Endodermal cell (in vitro differentiated cells): ENCODE results near the gene ZFAND3. TPM values are rescaled to one million over a fixed set of nuclear protein-coding genes. Genes with fewer than 3 reads are reported as not detected.
"Not testable (repeated sequence)": the region's sequence is repeated elsewhere in the genome, so short reads cannot be mapped to it uniquely, and the experiment has no call there.

Experiments used
- DNase-seq: peaks from one replicate; pipeline ENCODE4 v3.0.0-alpha.2; 2017
- H3K27ac ChIP-seq: 2 replicates; pipeline ENCODE4 v1.5.1; 2013; ENCODE audit warnings: mild to moderate bottlenecking, low read depth, low read length, moderate library complexity
- H3K27me3 ChIP-seq: 2 replicates; pipeline ENCODE4 v1.6.1; 2013; ENCODE audit warnings: mild to moderate bottlenecking, low read length, moderate library complexity; ENCODE audit not compliant: insufficient read depth, control insufficient read depth, poor library complexity, severe bottlenecking
- H3K36me3 ChIP-seq: 2 replicates; pipeline ENCODE4 v1.7.0; 2013; ENCODE audit warnings: mild to moderate bottlenecking, low read length, moderate library complexity; ENCODE audit not compliant: control insufficient read depth, insufficient read depth
- H3K4me1 ChIP-seq: one replicate; pipeline ENCODE4 v1.7.0; 2013; ENCODE audit warnings: low read length; ENCODE audit not compliant: control insufficient read depth, insufficient read depth
- H3K4me3 ChIP-seq: 2 replicates; pipeline ENCODE4 v1.5.1; 2013; ENCODE audit warnings: mild to moderate bottlenecking, low read length, moderate library complexity
- H3K9ac ChIP-seq: 2 replicates; pipeline ENCODE4 v1.6.1; 2013; ENCODE audit warnings: mild to moderate bottlenecking, low read length, moderate library complexity; ENCODE audit not compliant: poor library complexity, severe bottlenecking; ENCODE audit errors: extremely low read depth
- H3K9me3 ChIP-seq: 2 replicates; pipeline ENCODE4 v1.6.1; 2013; ENCODE audit warnings: mild to moderate bottlenecking, low read length, moderate library complexity; ENCODE audit not compliant: control insufficient read depth
- H3K27ac Mint-ChIP-seq: 2 replicates; pipeline ENCODE4 v1.8.0; 2020; ENCODE audit warnings: mixed read lengths
- H3K27me3 Mint-ChIP-seq: 2 replicates; pipeline ENCODE4 v1.8.0; 2021; ENCODE audit warnings: mild to moderate bottlenecking, mixed read lengths; ENCODE audit not compliant: insufficient read depth
- H3K36me3 Mint-ChIP-seq: 2 replicates; pipeline ENCODE4 v1.8.0; 2020; ENCODE audit warnings: low read depth, mixed read lengths
- H3K4me1 Mint-ChIP-seq: 2 replicates; pipeline ENCODE4 v1.8.0; 2020; ENCODE audit warnings: mixed read lengths
- H3K4me3 Mint-ChIP-seq: 2 replicates; pipeline ENCODE4 v1.8.0; 2020; ENCODE audit warnings: mild to moderate bottlenecking, moderate library complexity, mixed read lengths
- H3K9me3 Mint-ChIP-seq: 2 replicates; pipeline ENCODE4 v1.8.0; 2020; ENCODE audit warnings: mild to moderate bottlenecking, mixed read lengths
- WGBS, 2 experiments: methylation state at CpG; one replicate each; pipeline versions ENCODE4 v1.1.5 to v1.1.7; 2013; ENCODE audit warnings: missing lambda C conversion rate in 2 of 2, mixed read lengths in 1 of 2; ENCODE audit not compliant: insufficient coverage in 1 of 2, insufficient read length in 1 of 2; 5-methylcytosine and 5-hydroxymethylcytosine counted together
- total RNA-seq, 2 donors: library from RNA; stranded (reverse); fragmentation: NEBNext Ultra II Directional in 1 of 2; extraction: Animal tissue kit (Norgen Biotek cat#: 25700) in 1 of 2; gene quantifications; 2 replicates in 1 of 2; 3 replicates in 1 of 2; pipeline ENCODE4 v1.2.1, GENCODE V29; 2021
- TF ChIP-seq, protein P1 (sequence below): fragments of 200-600 bp; sonication (generic); conservative IDR thresholded peaks from 2 replicates; pipeline ENCODE4 v1.5.0; 2021; ENCODE audit warnings: antibody characterized with exemption, mild to moderate bottlenecking

The ZFAND3 gene
- total RNA-seq, 2 donors from 2014 or later: 67.1 to 86.2 TPM

DNA sequence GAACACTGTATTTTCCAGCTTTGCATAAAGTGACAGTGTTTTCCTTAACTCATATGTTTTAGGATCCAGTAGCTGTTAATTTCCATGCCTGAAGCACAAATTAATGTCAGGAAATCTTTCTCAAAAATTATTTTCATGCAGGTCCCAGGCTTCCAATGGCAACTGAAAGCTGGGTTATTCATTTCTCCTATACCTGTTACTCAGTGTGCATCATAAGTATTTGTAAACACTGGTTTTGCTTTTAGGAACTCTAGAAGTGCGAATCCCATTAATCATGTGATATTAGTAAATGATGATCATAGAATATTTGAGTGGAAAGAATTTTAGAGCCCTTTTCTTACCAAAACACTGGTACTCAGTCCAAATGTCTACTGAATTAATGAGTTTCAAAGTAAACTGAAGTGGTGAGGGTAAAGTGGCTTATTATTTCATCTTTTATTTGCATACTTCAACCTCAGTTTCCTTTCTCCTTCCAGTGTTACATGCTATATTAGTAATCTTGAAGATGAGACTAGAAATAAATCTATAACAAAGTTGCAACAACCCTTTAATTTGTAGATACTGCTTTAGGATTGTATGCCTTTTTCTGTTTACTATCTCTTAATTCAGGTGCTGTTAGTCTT, 124.0 kb downstream of the ZFAND3 start:
- no peak overlapping the region for H3K27ac Mint-ChIP-seq
- peaks cover 12% of the 10 kb centered on the region for H3K4me1 Mint-ChIP-seq
- 95 to 100% methylated on average over 1 of the region's 1 CpG for WGBS, 2 experiments

DNA sequence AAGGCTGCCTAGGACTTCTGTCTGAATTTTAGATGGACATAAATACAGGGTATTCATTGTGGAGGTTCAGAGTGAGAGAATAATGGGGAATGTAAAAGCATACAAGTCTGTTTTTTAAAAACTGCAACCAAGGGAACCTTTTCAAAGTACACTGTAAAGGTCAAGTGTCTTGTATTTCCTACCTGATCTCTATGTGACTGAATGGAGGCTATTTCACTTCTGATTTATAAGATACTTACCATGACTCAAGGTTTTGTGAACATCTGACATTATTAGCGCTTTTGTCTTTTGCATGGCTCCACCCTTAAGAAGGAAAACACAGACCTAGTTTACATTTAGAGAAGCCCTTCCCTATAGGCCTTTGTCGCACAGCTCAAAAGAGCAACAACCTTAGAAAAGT, 126.5 kb downstream of the ZFAND3 start:
- Histone ChIP-seq H3K9me3 (peaks cover 6% of the 10 kb centered on the region), H3K9ac (no peak overlapping the region), H3K27ac (no peak overlapping the region), H3K36me3 (no peaks in the 10 kb centered on the region), H3K4me1 (no peaks in the 10 kb centered on the region), H3K27me3 (no peaks in the 10 kb centered on the region), H3K4me3 (no peak overlapping the region)
- no peak overlapping the region for H3K4me3 Mint-ChIP-seq
- no peak for DNase-seq
- peaks cover 5% of the 10 kb centered on the region for H3K9me3 Mint-ChIP-seq
- peaks cover 4% of the 10 kb centered on the region for H3K4me1 Mint-ChIP-seq
- H3K27ac Mint-ChIP-seq: no peak overlapping the region
- no peaks in the 10 kb centered on the region for H3K27me3 Mint-ChIP-seq
- TF ChIP-seq, protein P1, sequence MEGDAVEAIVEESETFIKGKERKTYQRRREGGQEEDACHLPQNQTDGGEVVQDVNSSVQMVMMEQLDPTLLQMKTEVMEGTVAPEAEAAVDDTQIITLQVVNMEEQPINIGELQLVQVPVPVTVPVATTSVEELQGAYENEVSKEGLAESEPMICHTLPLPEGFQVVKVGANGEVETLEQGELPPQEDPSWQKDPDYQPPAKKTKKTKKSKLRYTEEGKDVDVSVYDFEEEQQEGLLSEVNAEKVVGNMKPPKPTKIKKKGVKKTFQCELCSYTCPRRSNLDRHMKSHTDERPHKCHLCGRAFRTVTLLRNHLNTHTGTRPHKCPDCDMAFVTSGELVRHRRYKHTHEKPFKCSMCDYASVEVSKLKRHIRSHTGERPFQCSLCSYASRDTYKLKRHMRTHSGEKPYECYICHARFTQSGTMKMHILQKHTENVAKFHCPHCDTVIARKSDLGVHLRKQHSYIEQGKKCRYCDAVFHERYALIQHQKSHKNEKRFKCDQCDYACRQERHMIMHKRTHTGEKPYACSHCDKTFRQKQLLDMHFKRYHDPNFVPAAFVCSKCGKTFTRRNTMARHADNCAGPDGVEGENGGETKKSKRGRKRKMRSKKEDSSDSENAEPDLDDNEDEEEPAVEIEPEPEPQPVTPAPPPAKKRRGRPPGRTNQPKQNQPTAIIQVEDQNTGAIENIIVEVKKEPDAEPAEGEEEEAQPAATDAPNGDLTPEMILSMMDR: no peak
- peaks cover 11% of the 10 kb centered on the region for H3K36me3 Mint-ChIP-seq
- WGBS, 2 experiments: 91% methylated on average over 2 of the region's 2 CpGs; no CpG with 5 or more reads in 1 of the 2 experiments

More for the DNA sequence above, 124.0 kb downstream of the ZFAND3 start:
- no peaks in the 10 kb centered on the region for H3K27me3 Mint-ChIP-seq
- Histone ChIP-seq H3K27me3 (no peaks in the 10 kb centered on the region), H3K36me3 (no peaks in the 10 kb centered on the region), H3K27ac (no peak overlapping the region), H3K9me3 (peaks cover 3% of the 10 kb centered on the region), H3K9ac (no peak overlapping the region), H3K4me1 (no peaks in the 10 kb centered on the region), H3K4me3 (no peak overlapping the region)
- no peak for DNase-seq
- H3K36me3 Mint-ChIP-seq: peaks cover 7% of the 10 kb centered on the region
- TF ChIP-seq, protein P1: no peak
- H3K4me3 Mint-ChIP-seq: no peak overlapping the region
- peaks cover 4% of the 10 kb centered on the region for H3K9me3 Mint-ChIP-seq

DNA sequence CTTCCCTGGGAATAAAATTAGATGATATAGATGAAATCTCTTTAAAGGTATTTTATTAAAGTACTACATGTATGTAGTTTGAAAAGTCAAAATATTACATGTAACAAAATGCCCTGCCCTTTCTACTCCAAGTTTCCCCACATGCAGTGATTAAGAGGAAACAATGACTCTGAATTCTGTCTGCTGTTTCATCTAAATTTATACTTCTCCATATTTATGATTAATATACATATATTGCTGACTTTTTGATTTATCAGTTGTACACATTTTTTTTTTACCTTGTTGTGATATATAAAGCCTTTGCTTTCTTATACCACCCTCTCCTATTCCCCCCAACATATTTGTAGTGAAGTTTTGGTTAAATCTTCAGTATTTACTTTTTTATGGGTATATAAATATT, 127.9 kb downstream of the ZFAND3 start:
- H3K9ac ChIP-seq: no peak overlapping the region
- no peak overlapping the region for H3K4me3 Mint-ChIP-seq
- no peak overlapping the region for H3K4me3 ChIP-seq
- H3K27ac ChIP-seq: no peak overlapping the region
- no peaks in the 10 kb centered on the region for H3K27me3 ChIP-seq
- no peaks in the 10 kb centered on the region for H3K4me1 ChIP-seq
- peaks cover 11% of the 10 kb centered on the region for H3K36me3 Mint-ChIP-seq
- no peak for DNase-seq
- peaks cover 5% of the 10 kb centered on the region for H3K9me3 Mint-ChIP-seq
- H3K27ac Mint-ChIP-seq: no peak overlapping the region
- H3K36me3 ChIP-seq: no peaks in the 10 kb centered on the region
- peaks cover 6% of the 10 kb centered on the region for H3K9me3 ChIP-seq
- TF ChIP-seq, protein P1: no peak
- H3K27me3 Mint-ChIP-seq: no peaks in the 10 kb centered on the region
- H3K4me1 Mint-ChIP-seq: peaks cover 4% of the 10 kb centered on the region

DNA sequence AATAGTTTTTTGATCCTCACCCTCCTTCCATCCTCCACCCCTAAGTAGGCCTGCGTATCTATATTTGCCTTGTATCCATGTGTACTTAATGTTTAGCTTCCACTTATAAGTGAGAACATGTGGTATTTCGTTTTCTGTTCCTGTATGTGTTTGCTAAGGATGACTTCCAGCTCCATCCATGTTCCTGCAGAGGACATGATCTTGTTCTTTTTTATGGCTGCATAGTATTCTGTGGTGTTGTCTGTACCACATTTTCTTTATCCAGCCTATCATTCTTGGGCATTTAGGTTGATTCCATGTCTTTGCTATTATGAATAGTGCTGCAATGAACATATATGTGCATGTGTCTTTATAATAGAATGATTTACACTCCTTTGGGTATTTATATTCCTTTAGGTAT, 129.1 kb downstream of the ZFAND3 start:
- not testable (repeated sequence) for H3K4me3 Mint-ChIP-seq, H3K9me3 ChIP-seq, H3K27me3 Mint-ChIP-seq, H3K4me1 Mint-ChIP-seq, H3K27ac ChIP-seq, H3K27ac Mint-ChIP-seq, H3K36me3 ChIP-seq, H3K9me3 Mint-ChIP-seq, H3K4me1 ChIP-seq, H3K9ac ChIP-seq, H3K27me3 ChIP-seq, H3K4me3 ChIP-seq, DNase-seq
- 91 to 100% methylated on average over 1 to 2 of the region's 2 CpGs for WGBS, 2 experiments
- peaks cover 11% of the 10 kb centered on the region for H3K36me3 Mint-ChIP-seq
